H9 (cell line): ENCODE measurements around the gene ZFP37. TPM values are rescaled to one million over a fixed set of nuclear protein-coding genes. Genes with fewer than 3 reads are reported as not detected.
"Not testable (repeated sequence)": the region's sequence is repeated elsewhere in the genome, so short reads cannot be mapped to it uniquely, and the experiment has no call there.

Experiments
- DNase-seq: peaks from one replicate; pipeline ENCODE4 v3.0.0-alpha.2; 2017
- H2AFZ ChIP-seq: one replicate; pipeline ENCODE4 v1.6.1; 2013; ENCODE audit warnings: mild to moderate bottlenecking, low read length, control low read depth, moderate library complexity
- H2AK5ac ChIP-seq: 2 replicates; pipeline ENCODE4 v1.6.1; 2013; ENCODE audit warnings: low read length, control low read depth, mixed read lengths; ENCODE audit not compliant: insufficient read length
- H2BK120ac ChIP-seq: one replicate; pipeline ENCODE4 v1.6.1; 2013; ENCODE audit warnings: low read depth, mild to moderate bottlenecking, low read length, control low read depth, inconsistent platforms; ENCODE audit not compliant: poor library complexity, severe bottlenecking
- H2BK12ac ChIP-seq: 2 replicates; pipeline ENCODE4 v1.6.1; 2013; ENCODE audit warnings: low read length, control low read depth, mixed read lengths, low read depth; ENCODE audit not compliant: insufficient read length
- H2BK15ac ChIP-seq: 2 replicates; pipeline ENCODE4 v1.6.1; 2013; ENCODE audit warnings: low read depth, low read length, control low read depth
- H2BK20ac ChIP-seq: one replicate; pipeline ENCODE4 v1.6.1; 2013; ENCODE audit warnings: low read depth, mild to moderate bottlenecking, low read length, control low read depth, inconsistent platforms; ENCODE audit not compliant: poor library complexity, severe bottlenecking
- H2BK5ac ChIP-seq: 2 replicates; pipeline ENCODE4 v1.6.1; 2013; ENCODE audit warnings: low read length, control low read depth, mixed read lengths; ENCODE audit not compliant: insufficient read length
- H3K14ac ChIP-seq: 2 replicates; pipeline ENCODE4 v1.6.1; 2013; ENCODE audit warnings: low read length, control low read depth; ENCODE audit not compliant: insufficient read depth
- H3K18ac ChIP-seq: 2 replicates; pipeline ENCODE4 v1.6.1; 2013; ENCODE audit warnings: low read depth, mild to moderate bottlenecking, mixed read lengths, low read length, control low read depth; ENCODE audit not compliant: insufficient read length
- H3K23ac ChIP-seq: 2 replicates; pipeline ENCODE4 v1.6.1; 2013; ENCODE audit warnings: low read length, control low read depth, mixed read lengths, low read depth; ENCODE audit not compliant: insufficient read length
- H3K23me2 ChIP-seq: 2 replicates; pipeline ENCODE4 v1.6.1; 2013; ENCODE audit warnings: low read depth, mild to moderate bottlenecking, mixed read lengths, low read length, control low read depth; ENCODE audit not compliant: insufficient read length, poor library complexity, severe bottlenecking
- H3K27ac ChIP-seq: 2 replicates; pipeline ENCODE4 v1.5.1; 2013; ENCODE audit warnings: low read length, control low read depth, mixed read lengths, low read depth; ENCODE audit not compliant: insufficient read length
- H3K27me3 ChIP-seq: 2 replicates; pipeline ENCODE4 v1.6.1; 2013; ENCODE audit warnings: low read length, control low read depth, inconsistent platforms; ENCODE audit not compliant: insufficient read depth
- H3K4ac ChIP-seq: 2 replicates; pipeline ENCODE4 v1.6.1; 2013; ENCODE audit warnings: low read depth, mild to moderate bottlenecking, control low read depth, inconsistent platforms, low read length, moderate library complexity
- H3K4me1 ChIP-seq: 2 replicates; pipeline ENCODE4 v1.6.1; 2013; ENCODE audit warnings: low read length, control low read depth, inconsistent platforms; ENCODE audit not compliant: insufficient read depth
- H3K4me2 ChIP-seq: 2 replicates; pipeline ENCODE4 v1.6.1; 2013; ENCODE audit warnings: low read length, control low read depth, mixed read lengths; ENCODE audit not compliant: insufficient read length, insufficient read depth
- H3K56ac ChIP-seq: 2 replicates; pipeline ENCODE4 v1.6.1; 2013; ENCODE audit warnings: low read depth, mild to moderate bottlenecking, mixed read lengths, low read length, control low read depth; ENCODE audit not compliant: insufficient read length
- H3K79me1 ChIP-seq: 2 replicates; pipeline ENCODE4 v1.6.1; 2013; ENCODE audit warnings: low read depth, mild to moderate bottlenecking, moderate library complexity, low read length, control low read depth, inconsistent platforms; ENCODE audit not compliant: insufficient read depth, poor library complexity, severe bottlenecking
- H3K79me2 ChIP-seq: 2 replicates; pipeline ENCODE4 v1.6.1; 2013; ENCODE audit warnings: low read length, control low read depth, inconsistent platforms; ENCODE audit not compliant: insufficient read depth
- H3K9ac ChIP-seq: 2 replicates; pipeline ENCODE4 v1.6.1; 2013; ENCODE audit warnings: low read length, control low read depth, mixed read lengths; ENCODE audit not compliant: insufficient read length; ENCODE audit errors: extremely low read depth
- H3K9me3 ChIP-seq: one replicate; pipeline ENCODE4 v1.6.1; 2013; ENCODE audit warnings: low read depth, low read length, inconsistent platforms; ENCODE audit not compliant: control insufficient read depth
- H3T11ph ChIP-seq: one replicate; pipeline ENCODE4 v1.6.1; 2013; ENCODE audit warnings: mild to moderate bottlenecking, low read length, control low read depth, inconsistent platforms
- H4K20me1 ChIP-seq: one replicate; pipeline ENCODE4 v1.6.1; 2013; ENCODE audit not compliant: control insufficient read depth, insufficient read length, insufficient read depth
- H4K5ac ChIP-seq: 2 replicates; pipeline ENCODE4 v1.6.1; 2013; ENCODE audit warnings: low read depth, mild to moderate bottlenecking, mixed read lengths, low read length, control low read depth; ENCODE audit not compliant: insufficient read length
- H4K8ac ChIP-seq: replicated peaks from 2 replicates; pipeline ENCODE4 v1.6.1; 2013; ENCODE audit warnings: low read length, control low read depth, mixed read lengths, low read depth; ENCODE audit not compliant: insufficient read length
- H4K91ac ChIP-seq: 2 replicates; pipeline ENCODE4 v1.6.1; 2013; ENCODE audit warnings: low read depth, mild to moderate bottlenecking, moderate library complexity, mixed read lengths, low read length, control low read depth; ENCODE audit not compliant: insufficient read length
- H3K27ac Mint-ChIP-seq, 3 experiments: 2 replicates in 2 of 3; 3 replicates in 1 of 3; pipeline ENCODE4 v1.8.0; 2020 to 2021; ENCODE audit warnings: mixed read lengths in 3 of 3, mild to moderate bottlenecking in 1 of 3, moderate library complexity in 1 of 3
- H3K27me3 Mint-ChIP-seq: 2 replicates; pipeline ENCODE4 v1.8.0; 2021; ENCODE audit warnings: low read depth, mild to moderate bottlenecking, moderate library complexity, mixed read lengths
- H3K36me3 Mint-ChIP-seq, 3 experiments: 2 replicates in 2 of 3; 3 replicates in 1 of 3; pipeline ENCODE4 v1.8.0; 2020 to 2021; ENCODE audit warnings: low read depth in 3 of 3, mixed read lengths in 3 of 3; ENCODE audit not compliant: insufficient read depth in 1 of 3
- H3K4me1 Mint-ChIP-seq, 2 experiments: 2 replicates each; pipeline ENCODE4 v1.8.0; 2020; ENCODE audit warnings: mixed read lengths in 2 of 2
- H3K4me3 Mint-ChIP-seq, 2 experiments: 2 replicates in 1 of 2; 3 replicates in 1 of 2; pipeline ENCODE4 v1.8.0; 2020 to 2021; ENCODE audit warnings: mild to moderate bottlenecking in 2 of 2, mixed read lengths in 2 of 2, moderate library complexity in 1 of 2
- H3K9me3 Mint-ChIP-seq, 2 experiments: 2 replicates in 1 of 2; 3 replicates in 1 of 2; pipeline ENCODE4 v1.8.0; 2020; ENCODE audit warnings: mild to moderate bottlenecking in 2 of 2, mixed read lengths in 2 of 2, moderate library complexity in 1 of 2
- WGBS: extraction: QIAGEN DNeasy Blood & Tissue Kit; methylation state at CpG from one replicate; pipeline ENCODE4 v1.1.7; 2013; ENCODE audit warnings: missing lambda C conversion rate, low lambda C conversion rate, mixed read lengths; ENCODE audit not compliant: insufficient read length; ENCODE audit errors: extremely low coverage; 5-methylcytosine and 5-hydroxymethylcytosine counted together
- total RNA-seq: library from RNA; stranded (reverse); gene quantifications from 2 replicates; pipeline ENCODE4 v1.2.1, GENCODE V29; 2021
- TF ChIP-seq, protein P1 (sequence below): fragments of 200-600 bp; sonication (generic); conservative IDR thresholded peaks from 3 replicates; pipeline ENCODE4 v1.8.0; 2021; ENCODE audit warnings: antibody characterized with exemption, mild to moderate bottlenecking

The ZFP37 gene
- total RNA-seq, 1 experiment from 2014 or later, result 5.1 TPM

DNA sequence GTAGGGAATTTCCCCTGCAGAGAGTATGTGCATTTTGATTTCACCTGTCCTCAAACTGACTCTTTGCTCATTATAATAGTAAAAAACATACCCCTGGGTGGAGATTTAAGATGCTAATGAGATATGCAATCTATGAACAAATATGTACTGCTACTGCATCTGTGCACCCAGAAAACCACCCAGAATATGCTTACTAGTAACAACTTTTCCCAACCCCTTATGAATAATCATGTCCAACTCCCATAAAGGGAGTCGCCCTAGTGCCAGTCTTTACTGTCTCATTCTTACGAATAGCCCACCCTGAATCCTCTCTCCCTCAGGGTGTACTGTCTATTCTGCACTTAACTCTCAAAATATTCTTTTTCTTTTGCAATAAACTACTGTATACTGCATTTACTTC, 39.0 kb upstream of the ZFP37 start:
- Mint-ChIP-seq H3K27me3 (peaks cover 88% of the 10 kb centered on the region), H3K4me1 (no peaks in the 10 kb centered on the region), H3K36me3 (no peaks in the 10 kb centered on the region), H3K4me3 (no peak overlapping the region), H3K9me3 (peaks cover 10 to 51% of the 10 kb centered on the region in 2 experiments; a peak in 4 of 5 replicates), H3K27ac (no peak overlapping the region)
- no CpG with 5 or more reads among the region's 2 CpGs for WGBS
- H3K79me2 ChIP-seq, result no peaks in the 10 kb centered on the region
- H3K56ac ChIP-seq, result no peak overlapping the region
- H4K91ac ChIP-seq, result no peak overlapping the region
- no peak overlapping the region for H3K14ac ChIP-seq
- H3K27me3 ChIP-seq, result peaks cover 10% of the 10 kb centered on the region
- no peak overlapping the region for H4K8ac ChIP-seq
- H4K5ac ChIP-seq, result no peak overlapping the region
- no peaks in the 10 kb centered on the region for H4K20me1 ChIP-seq
- H2BK20ac ChIP-seq, result no peak overlapping the region
- H3K9ac ChIP-seq, result no peak overlapping the region
- no peaks in the 10 kb centered on the region for H3K4me1 ChIP-seq
- H2BK15ac ChIP-seq, result no peak overlapping the region
- H3T11ph ChIP-seq, result no peak overlapping the region
- H2BK12ac ChIP-seq, result no peak overlapping the region
- H2AFZ ChIP-seq, result no peak overlapping the region
- no peak overlapping the region for H3K23ac ChIP-seq
- H3K79me1 ChIP-seq, result no peaks in the 10 kb centered on the region
- DNase-seq, result no peak
- no peak overlapping the region for H3K18ac ChIP-seq
- no peaks in the 10 kb centered on the region for H3K9me3 ChIP-seq
- no peak overlapping the region for H2BK5ac ChIP-seq
- H2AK5ac ChIP-seq, result no peak overlapping the region
- H3K27ac ChIP-seq, result no peak overlapping the region
- no peak overlapping the region for H3K4me2 ChIP-seq
- H3K23me2 ChIP-seq, result no peaks in the 10 kb centered on the region
- no peak overlapping the region for H3K4ac ChIP-seq
- TF ChIP-seq, protein P1, sequence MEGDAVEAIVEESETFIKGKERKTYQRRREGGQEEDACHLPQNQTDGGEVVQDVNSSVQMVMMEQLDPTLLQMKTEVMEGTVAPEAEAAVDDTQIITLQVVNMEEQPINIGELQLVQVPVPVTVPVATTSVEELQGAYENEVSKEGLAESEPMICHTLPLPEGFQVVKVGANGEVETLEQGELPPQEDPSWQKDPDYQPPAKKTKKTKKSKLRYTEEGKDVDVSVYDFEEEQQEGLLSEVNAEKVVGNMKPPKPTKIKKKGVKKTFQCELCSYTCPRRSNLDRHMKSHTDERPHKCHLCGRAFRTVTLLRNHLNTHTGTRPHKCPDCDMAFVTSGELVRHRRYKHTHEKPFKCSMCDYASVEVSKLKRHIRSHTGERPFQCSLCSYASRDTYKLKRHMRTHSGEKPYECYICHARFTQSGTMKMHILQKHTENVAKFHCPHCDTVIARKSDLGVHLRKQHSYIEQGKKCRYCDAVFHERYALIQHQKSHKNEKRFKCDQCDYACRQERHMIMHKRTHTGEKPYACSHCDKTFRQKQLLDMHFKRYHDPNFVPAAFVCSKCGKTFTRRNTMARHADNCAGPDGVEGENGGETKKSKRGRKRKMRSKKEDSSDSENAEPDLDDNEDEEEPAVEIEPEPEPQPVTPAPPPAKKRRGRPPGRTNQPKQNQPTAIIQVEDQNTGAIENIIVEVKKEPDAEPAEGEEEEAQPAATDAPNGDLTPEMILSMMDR, result no peak
- H2BK120ac ChIP-seq, result no peak overlapping the region

- H3K9ac ChIP-seq, H4K91ac ChIP-seq, H4K20me1 ChIP-seq, H3K23ac ChIP-seq, H2BK120ac ChIP-seq, H2BK12ac ChIP-seq, H3K4me3 Mint-ChIP-seq, H3K18ac ChIP-seq, H3K79me2 ChIP-seq, H3K27ac ChIP-seq, H2BK20ac ChIP-seq, H3K9me3 ChIP-seq, H4K8ac ChIP-seq, H2AFZ ChIP-seq, H2AK5ac ChIP-seq, DNase-seq, H3K27ac Mint-ChIP-seq, H3T11ph ChIP-seq, H2BK5ac ChIP-seq, H3K4me1 Mint-ChIP-seq, H3K4ac ChIP-seq, H3K79me1 ChIP-seq, H3K4me1 ChIP-seq, H3K56ac ChIP-seq, H2BK15ac ChIP-seq, H3K4me2 ChIP-seq, H3K23me2 ChIP-seq, H3K36me3 Mint-ChIP-seq, H4K5ac ChIP-seq, H3K14ac ChIP-seq: not testable (repeated sequence)
- peaks cover 0 to 13% of the 10 kb centered on the region in 2 experiments; a peak in 1 of 5 replicates for H3K9me3 Mint-ChIP-seq
- H3K27me3 Mint-ChIP-seq, result peaks cover 53% of the 10 kb centered on the region
- WGBS, result no CpG with 5 or more reads among the region's 23 CpGs
- peaks cover 14% of the 10 kb centered on the region for H3K27me3 ChIP-seq
These were observed 33.4 kb upstream of the ZFP37 start for GRCh38 chr9:113089924-113090323.
